ENCODE results near the gene B2M. TPM values are rescaled to one million over a fixed set of nuclear protein-coding genes. Genes with fewer than 3 reads are reported as not detected.

The B2M gene
- total and polyA plus RNA-seq, 2 of the 13 experiments (the other 11 are each of a cell fraction or from before 2014, with no cell fraction given): 784 to 857 TPM

DNA sequence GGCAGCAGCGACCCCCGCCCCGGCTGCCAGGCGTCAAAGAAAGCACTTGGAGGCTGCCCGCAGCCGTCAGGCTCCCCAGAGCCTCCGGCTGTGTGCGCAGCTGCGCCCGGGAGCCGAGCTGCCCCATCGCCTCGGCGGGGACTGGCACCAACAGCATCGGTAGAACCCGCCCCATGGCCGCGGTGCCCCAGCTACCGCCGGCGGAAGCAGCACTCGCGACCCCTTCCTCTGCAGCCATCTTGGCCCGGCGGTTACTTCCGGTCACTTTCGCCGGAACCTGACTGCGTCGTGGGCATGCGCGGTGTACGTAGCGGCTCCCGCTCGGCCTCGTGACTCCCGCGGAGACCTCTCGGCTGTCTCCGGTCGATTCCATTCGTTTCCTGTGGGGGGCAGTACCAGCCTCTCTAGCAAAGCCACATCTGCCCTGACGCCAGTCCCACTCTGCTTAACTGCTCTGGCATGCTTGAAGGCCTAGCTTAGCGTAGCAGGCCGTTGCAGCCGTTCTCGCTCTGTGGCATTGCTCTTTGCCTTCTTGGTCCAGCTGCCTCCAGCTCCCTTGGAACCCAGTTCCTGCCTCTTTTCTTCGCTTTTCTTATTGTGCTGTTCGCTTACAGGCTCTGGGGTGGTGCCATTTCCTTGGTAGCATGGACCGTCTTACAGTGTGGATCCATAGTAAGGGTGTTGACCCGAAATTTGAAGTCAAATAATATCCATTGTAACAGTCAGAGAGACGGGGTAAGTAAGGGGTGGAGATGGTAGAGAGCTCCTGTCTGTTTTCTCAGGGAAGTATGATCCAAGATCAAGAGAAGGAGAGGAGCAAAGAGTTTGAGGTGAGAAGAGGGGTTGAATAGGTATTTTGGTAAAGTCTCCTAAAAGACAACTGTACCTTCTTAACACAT, 47.7 kb upstream of the B2M start, which contains the start of gene SPG11 (continued):
- TF ChIP-seq, protein P1, sequence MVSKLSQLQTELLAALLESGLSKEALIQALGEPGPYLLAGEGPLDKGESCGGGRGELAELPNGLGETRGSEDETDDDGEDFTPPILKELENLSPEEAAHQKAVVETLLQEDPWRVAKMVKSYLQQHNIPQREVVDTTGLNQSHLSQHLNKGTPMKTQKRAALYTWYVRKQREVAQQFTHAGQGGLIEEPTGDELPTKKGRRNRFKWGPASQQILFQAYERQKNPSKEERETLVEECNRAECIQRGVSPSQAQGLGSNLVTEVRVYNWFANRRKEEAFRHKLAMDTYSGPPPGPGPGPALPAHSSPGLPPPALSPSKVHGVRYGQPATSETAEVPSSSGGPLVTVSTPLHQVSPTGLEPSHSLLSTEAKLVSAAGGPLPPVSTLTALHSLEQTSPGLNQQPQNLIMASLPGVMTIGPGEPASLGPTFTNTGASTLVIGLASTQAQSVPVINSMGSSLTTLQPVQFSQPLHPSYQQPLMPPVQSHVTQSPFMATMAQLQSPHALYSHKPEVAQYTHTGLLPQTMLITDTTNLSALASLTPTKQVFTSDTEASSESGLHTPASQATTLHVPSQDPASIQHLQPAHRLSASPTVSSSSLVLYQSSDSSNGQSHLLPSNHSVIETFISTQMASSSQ (IDR thresholded peaks at IDR 0.05; ENCODE audit: low read depth): no peak
- TF ChIP-seq, protein P1 (CRISPR knock-in tag; IDR thresholded peaks at IDR 0.05; ENCODE audit: borderline replicate concordance): peak; percentile 69; the same call in 1 of the 2 replicates
- TF ChIP-seq MIXL1 (CRISPR knock-in tag; IDR thresholded peaks at IDR 0.05) (no peak; the same call in 1 of the 2 replicates), EEA1 (CRISPR knock-in tag; IDR thresholded peaks at IDR 0.05; ENCODE audit: borderline replicate concordance) (peak; percentile 75; the same call in 1 of the 2 replicates), JUNB (CRISPR knock-in tag; IDR thresholded peaks at IDR 0.05; ENCODE audit: borderline replicate concordance) (no peak), NR2F1 (CRISPR knock-in tag; IDR thresholded peaks at IDR 0.05) (no peak), ZNF768 (CRISPR knock-in tag; IDR thresholded peaks at IDR 0.05) (peak; percentile 55; the same call in 1 of the 2 replicates), MTA3 (CRISPR knock-in tag; IDR thresholded peaks at IDR 0.05) (no peak), ZMYM2 (CRISPR knock-in tag; IDR thresholded peaks at IDR 0.05) (peak; percentile 34; the same call in 1 of the 2 replicates), TGIF2 (CRISPR knock-in tag; IDR thresholded peaks at IDR 0.05) (peak; percentile 77), SUZ12 (IDR thresholded peaks at IDR 0.05; ENCODE audit: low read depth, low read length) (peak; percentile 17; the same call in 1 of the 2 replicates), ZNF616 (CRISPR knock-in tag; IDR thresholded peaks at IDR 0.05; ENCODE audit: low read depth) (no peak)
- TF ChIP-seq, protein P2, sequence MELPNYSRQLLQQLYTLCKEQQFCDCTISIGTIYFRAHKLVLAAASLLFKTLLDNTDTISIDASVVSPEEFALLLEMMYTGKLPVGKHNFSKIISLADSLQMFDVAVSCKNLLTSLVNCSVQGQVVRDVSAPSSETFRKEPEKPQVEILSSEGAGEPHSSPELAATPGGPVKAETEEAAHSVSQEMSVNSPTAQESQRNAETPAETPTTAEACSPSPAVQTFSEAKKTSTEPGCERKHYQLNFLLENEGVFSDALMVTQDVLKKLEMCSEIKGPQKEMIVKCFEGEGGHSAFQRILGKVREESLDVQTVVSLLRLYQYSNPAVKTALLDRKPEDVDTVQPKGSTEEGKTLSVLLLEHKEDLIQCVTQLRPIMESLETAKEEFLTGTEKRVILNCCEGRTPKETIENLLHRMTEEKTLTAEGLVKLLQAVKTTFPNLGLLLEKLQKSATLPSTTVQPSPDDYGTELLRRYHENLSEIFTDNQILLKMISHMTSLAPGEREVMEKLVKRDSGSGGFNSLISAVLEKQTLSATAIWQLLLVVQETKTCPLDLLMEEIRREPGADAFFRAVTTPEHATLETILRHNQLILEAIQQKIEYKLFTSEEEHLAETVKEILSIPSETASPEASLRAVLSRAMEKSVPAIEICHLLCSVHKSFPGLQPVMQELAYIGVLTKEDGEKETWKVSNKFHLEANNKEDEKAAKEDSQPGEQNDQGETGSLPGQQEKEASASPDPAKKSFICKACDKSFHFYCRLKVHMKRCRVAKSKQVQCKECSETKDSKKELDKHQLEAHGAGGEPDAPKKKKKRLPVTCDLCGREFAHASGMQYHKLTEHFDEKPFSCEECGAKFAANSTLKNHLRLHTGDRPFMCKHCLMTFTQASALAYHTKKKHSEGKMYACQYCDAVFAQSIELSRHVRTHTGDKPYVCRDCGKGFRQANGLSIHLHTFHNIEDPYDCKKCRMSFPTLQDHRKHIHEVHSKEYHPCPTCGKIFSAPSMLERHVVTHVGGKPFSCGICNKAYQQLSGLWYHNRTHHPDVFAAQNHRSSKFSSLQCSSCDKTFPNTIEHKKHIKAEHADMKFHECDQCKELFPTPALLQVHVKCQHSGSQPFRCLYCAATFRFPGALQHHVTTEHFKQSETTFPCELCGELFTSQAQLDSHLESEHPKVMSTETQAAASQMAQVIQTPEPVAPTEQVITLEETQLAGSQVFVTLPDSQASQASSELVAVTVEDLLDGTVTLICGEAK (IDR thresholded peaks at IDR 0.05): peak; percentile 52
- TF ChIP-seq, protein P2 (CRISPR knock-in tag; IDR thresholded peaks at IDR 0.05): peak; percentile 77
- TF ChIP-seq, protein P3, sequence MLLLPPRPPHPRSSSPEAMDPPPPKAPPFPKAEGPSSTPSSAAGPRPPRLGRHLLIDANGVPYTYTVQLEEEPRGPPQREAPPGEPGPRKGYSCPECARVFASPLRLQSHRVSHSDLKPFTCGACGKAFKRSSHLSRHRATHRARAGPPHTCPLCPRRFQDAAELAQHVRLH (CRISPR knock-in tag; IDR thresholded peaks at IDR 0.05; ENCODE audit: borderline replicate concordance, low read depth): peak; percentile 35; the same call in 1 of the 2 replicates
